HEK293 (cell line): ENCODE results near the gene DDX56.

Experiments
- HOXA7 ChIP-seq: sonication (generic); formaldehyde crosslinking; IDR thresholded peaks from 2 replicates; pipeline ENCODE4 v1.8.1; 2022; ENCODE audit warnings: missing genetic modification reagents, borderline replicate concordance
- HOXC10 ChIP-seq: sonication (generic); formaldehyde crosslinking; IDR thresholded peaks from 2 replicates; pipeline ENCODE4 v1.8.1; 2023; ENCODE audit warnings: mild to moderate bottlenecking, missing genetic modification reagents
- RBAK ChIP-seq: fragments of 450-650 bp; formaldehyde crosslinking; IDR thresholded peaks from 2 replicates; pipeline ENCODE4 v1.5.1; 2016; ENCODE audit warnings: missing biosample characterization, missing genetic modification characterization
- ZEB2 ChIP-seq: fragments of 450-650 bp; formaldehyde crosslinking; IDR thresholded peaks from 2 replicates; pipeline ENCODE4 v1.5.1; 2016; ENCODE audit warnings: missing biosample characterization, missing genetic modification characterization
- ZIC2 ChIP-seq: fragments of 450-650 bp; formaldehyde crosslinking; IDR thresholded peaks from 2 replicates; pipeline ENCODE4 v1.5.1; 2016; ENCODE audit warnings: missing biosample characterization, missing genetic modification characterization
- ZNF112 ChIP-seq: fragments of 450-650 bp; formaldehyde crosslinking; IDR thresholded peaks from 2 replicates; pipeline ENCODE4 v1.5.0; 2017; ENCODE audit warnings: missing biosample characterization, missing genetic modification characterization
- ZNF132 ChIP-seq: fragments of 450-650 bp; formaldehyde crosslinking; IDR thresholded peaks from 2 replicates; pipeline ENCODE4 v1.5.1; 2017; ENCODE audit warnings: missing biosample characterization, missing genetic modification characterization, borderline replicate concordance
- ZNF133 ChIP-seq: fragments of 450-650 bp; formaldehyde crosslinking; IDR thresholded peaks from 2 replicates; pipeline ENCODE4 v1.5.1; 2016; ENCODE audit warnings: missing biosample characterization, missing genetic modification characterization
- ZNF248 ChIP-seq: fragments of 450-650 bp; formaldehyde crosslinking; IDR thresholded peaks from 2 replicates; pipeline ENCODE4 v1.5.1; 2017; ENCODE audit warnings: missing biosample characterization, missing genetic modification characterization
- ZNF292 ChIP-seq: fragments of 450-650 bp; formaldehyde crosslinking; IDR thresholded peaks from 2 replicates; pipeline ENCODE4 v1.5.1; 2016; ENCODE audit warnings: low read depth, missing biosample characterization, missing genetic modification characterization, borderline replicate concordance
- ZNF335 ChIP-seq: fragments of 450-650 bp; formaldehyde crosslinking; conservative IDR thresholded peaks from 2 replicates; pipeline ENCODE4 v1.5.1; 2016; ENCODE audit warnings: missing biosample characterization, missing genetic modification characterization
- ZNF394 ChIP-seq: fragments of 450-650 bp; formaldehyde crosslinking; IDR thresholded peaks from 2 replicates; pipeline ENCODE4 v1.5.1; 2016; ENCODE audit warnings: missing biosample characterization, missing genetic modification characterization, mild to moderate bottlenecking, moderate library complexity, borderline replicate concordance
- ZNF529 ChIP-seq: fragments of 450-650 bp; formaldehyde crosslinking; IDR thresholded peaks from 2 replicates; pipeline ENCODE4 v1.5.1; 2017; ENCODE audit warnings: missing genetic modification characterization, missing biosample characterization; ENCODE audit not compliant: insufficient replicate concordance
- ZNF561 ChIP-seq: fragments of 450-650 bp; IDR thresholded peaks from 2 replicates; pipeline ENCODE4 v1.5.1; 2018; ENCODE audit warnings: missing biosample characterization, missing genetic modification characterization, borderline replicate concordance
- ZNF610 ChIP-seq: fragments of 450-650 bp; formaldehyde crosslinking; IDR thresholded peaks from 2 replicates; pipeline ENCODE4 v1.5.1; 2016; ENCODE audit warnings: missing biosample characterization, missing genetic modification characterization, borderline replicate concordance
- ZNF623 ChIP-seq: fragments of 450-650 bp; formaldehyde crosslinking; IDR thresholded peaks from 2 replicates; pipeline ENCODE4 v1.5.1; 2016; ENCODE audit warnings: missing biosample characterization, missing genetic modification characterization
- ZNF658 ChIP-seq: fragments of 450-650 bp; formaldehyde crosslinking; IDR thresholded peaks from 2 replicates; pipeline ENCODE4; 2016; ENCODE audit warnings: missing biosample characterization, missing genetic modification characterization
- ZNF660 ChIP-seq: fragments of 450-650 bp; IDR thresholded peaks from 2 replicates; pipeline ENCODE4 v1.5.1; 2018; ENCODE audit warnings: missing biosample characterization, mild to moderate bottlenecking, missing genetic modification characterization
- ZNF785 ChIP-seq: fragments of 450-650 bp; formaldehyde crosslinking; IDR thresholded peaks from 2 replicates; pipeline ENCODE4 v1.5.1; 2016; ENCODE audit warnings: missing biosample characterization, missing genetic modification characterization
- ZNF792 ChIP-seq: fragments of 450-650 bp; formaldehyde crosslinking; IDR thresholded peaks from 2 replicates; pipeline ENCODE4 v1.5.1; 2016; ENCODE audit warnings: missing biosample characterization, missing genetic modification characterization
- TF ChIP-seq, protein P1 (sequence below): fragments of 450-650 bp; formaldehyde crosslinking; IDR thresholded peaks from 2 replicates; pipeline ENCODE4 v1.5.1; 2016; ENCODE audit warnings: missing biosample characterization, missing genetic modification characterization
- TF ChIP-seq, protein P2 (sequence below): fragments of 450-650 bp; formaldehyde crosslinking; IDR thresholded peaks from 2 replicates; pipeline ENCODE4 v1.5.1; 2016; ENCODE audit warnings: missing biosample characterization, missing genetic modification characterization, borderline replicate concordance
- TF ChIP-seq, protein P3 (sequence below): fragments of 450-650 bp; formaldehyde crosslinking; IDR thresholded peaks from 2 replicates; pipeline ENCODE4 v1.5.1; 2016; ENCODE audit warnings: missing biosample characterization, missing genetic modification characterization
- TF ChIP-seq, protein P4 (sequence below): fragments of 450-650 bp; formaldehyde crosslinking; IDR thresholded peaks from 2 replicates; pipeline ENCODE4 v1.5.1; 2016; ENCODE audit warnings: missing biosample characterization, missing genetic modification characterization
- TF ChIP-seq, protein P5 (sequence below): fragments of 450-650 bp; formaldehyde crosslinking; IDR thresholded peaks from 2 replicates; pipeline ENCODE4 v1.5.1; 2016; ENCODE audit warnings: missing biosample characterization, missing genetic modification characterization
- TF ChIP-seq, protein P6 (sequence below): fragments of 450-650 bp; formaldehyde crosslinking; IDR thresholded peaks from 2 replicates; pipeline ENCODE4 v1.5.1; 2016; ENCODE audit warnings: missing biosample characterization, missing genetic modification characterization
- TF ChIP-seq, protein P7 (sequence below): fragments of 450-650 bp; formaldehyde crosslinking; IDR thresholded peaks from 2 replicates; pipeline ENCODE4 v1.5.1; 2017; ENCODE audit warnings: missing biosample characterization, missing genetic modification characterization

DDX56 gene

DNA sequence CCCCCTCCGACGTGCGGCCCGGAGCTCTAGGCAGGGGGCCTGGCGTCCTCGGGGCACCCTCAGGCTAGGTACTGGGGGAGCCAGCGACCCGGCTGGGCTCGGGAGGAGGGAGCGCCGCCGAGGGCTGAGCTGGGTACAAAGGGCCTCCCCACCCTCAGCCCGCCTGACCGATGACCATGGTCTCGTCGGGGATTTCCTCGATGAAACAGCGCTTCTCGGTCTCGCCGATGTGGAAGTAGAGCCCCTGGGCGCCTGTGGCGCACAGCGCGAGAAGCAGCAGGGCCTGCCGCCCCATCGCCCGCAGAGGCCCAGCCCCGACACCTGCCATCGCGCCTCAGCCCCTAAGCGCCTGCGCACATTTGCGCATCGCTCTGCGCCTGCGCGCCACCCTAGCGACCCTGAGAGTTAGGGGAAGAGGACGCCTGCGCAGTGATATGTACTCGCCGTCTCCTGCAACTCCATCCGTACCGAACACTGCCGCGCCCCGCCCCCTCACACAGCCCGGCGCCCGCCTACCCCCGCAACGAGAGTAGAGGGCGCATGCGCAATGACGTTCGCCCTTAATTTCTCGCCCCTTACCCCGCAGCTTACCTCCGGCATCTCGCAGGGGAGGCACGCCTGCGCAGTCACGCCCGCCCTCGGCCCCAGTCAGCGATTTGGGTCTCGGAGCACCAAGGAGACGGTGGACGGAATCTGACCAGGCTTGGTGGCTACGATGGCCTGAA is 8.3 kb upstream of the DDX56 start, which contains the start of gene TMED4 (continued):
- TF ChIP-seq, protein P1, sequence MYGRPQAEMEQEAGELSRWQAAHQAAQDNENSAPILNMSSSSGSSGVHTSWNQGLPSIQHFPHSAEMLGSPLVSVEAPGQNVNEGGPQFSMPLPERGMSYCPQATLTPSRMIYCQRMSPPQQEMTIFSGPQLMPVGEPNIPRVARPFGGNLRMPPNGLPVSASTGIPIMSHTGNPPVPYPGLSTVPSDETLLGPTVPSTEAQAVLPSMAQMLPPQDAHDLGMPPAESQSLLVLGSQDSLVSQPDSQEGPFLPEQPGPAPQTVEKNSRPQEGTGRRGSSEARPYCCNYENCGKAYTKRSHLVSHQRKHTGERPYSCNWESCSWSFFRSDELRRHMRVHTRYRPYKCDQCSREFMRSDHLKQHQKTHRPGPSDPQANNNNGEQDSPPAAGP: peak; percentile 58; the same call in 1 of the 2 replicates
- TF ChIP-seq ZNF792 (tag by site-specific recombination): no peak; the same call in 1 of the 2 replicates
- TF ChIP-seq ZNF660 (tag by site-specific recombination): peak; percentile 55; the same call in 1 of the 2 replicates
- peak; percentile 23; the same call in 1 of the 2 replicates for TF ChIP-seq ZNF561
- peak; percentile 98 for TF ChIP-seq ZIC2 (tag by site-specific recombination)
- no peak for TF ChIP-seq HOXC10
- TF ChIP-seq ZNF529 (tag by site-specific recombination): no peak
- 0 out of 2 replicates have a peak, but pooled peaks have one; percentile 58 for TF ChIP-seq ZNF610 (tag by site-specific recombination)
- no peak for TF ChIP-seq HOXA7 (CRISPR knock-in tag)
- TF ChIP-seq ZNF623 (tag by site-specific recombination): no peak; the same call in 1 of the 2 replicates
- TF ChIP-seq, protein P2, sequence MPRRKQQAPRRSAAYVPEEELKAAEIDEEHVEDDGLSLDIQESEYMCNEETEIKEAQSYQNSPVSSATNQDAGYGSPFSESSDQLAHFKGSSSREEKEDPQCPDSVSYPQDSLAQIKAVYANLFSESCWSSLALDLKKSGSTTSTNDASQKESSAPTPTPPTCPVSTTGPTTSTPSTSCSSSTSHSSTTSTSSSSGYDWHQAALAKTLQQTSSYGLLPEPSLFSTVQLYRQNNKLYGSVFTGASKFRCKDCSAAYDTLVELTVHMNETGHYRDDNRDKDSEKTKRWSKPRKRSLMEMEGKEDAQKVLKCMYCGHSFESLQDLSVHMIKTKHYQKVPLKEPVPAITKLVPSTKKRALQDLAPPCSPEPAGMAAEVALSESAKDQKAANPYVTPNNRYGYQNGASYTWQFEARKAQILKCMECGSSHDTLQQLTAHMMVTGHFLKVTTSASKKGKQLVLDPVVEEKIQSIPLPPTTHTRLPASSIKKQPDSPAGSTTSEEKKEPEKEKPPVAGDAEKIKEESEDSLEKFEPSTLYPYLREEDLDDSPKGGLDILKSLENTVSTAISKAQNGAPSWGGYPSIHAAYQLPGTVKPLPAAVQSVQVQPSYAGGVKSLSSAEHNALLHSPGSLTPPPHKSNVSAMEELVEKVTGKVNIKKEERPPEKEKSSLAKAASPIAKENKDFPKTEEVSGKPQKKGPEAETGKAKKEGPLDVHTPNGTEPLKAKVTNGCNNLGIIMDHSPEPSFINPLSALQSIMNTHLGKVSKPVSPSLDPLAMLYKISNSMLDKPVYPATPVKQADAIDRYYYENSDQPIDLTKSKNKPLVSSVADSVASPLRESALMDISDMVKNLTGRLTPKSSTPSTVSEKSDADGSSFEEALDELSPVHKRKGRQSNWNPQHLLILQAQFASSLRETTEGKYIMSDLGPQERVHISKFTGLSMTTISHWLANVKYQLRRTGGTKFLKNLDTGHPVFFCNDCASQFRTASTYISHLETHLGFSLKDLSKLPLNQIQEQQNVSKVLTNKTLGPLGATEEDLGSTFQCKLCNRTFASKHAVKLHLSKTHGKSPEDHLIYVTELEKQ (tag by site-specific recombination): no peak
- TF ChIP-seq, protein P3, sequence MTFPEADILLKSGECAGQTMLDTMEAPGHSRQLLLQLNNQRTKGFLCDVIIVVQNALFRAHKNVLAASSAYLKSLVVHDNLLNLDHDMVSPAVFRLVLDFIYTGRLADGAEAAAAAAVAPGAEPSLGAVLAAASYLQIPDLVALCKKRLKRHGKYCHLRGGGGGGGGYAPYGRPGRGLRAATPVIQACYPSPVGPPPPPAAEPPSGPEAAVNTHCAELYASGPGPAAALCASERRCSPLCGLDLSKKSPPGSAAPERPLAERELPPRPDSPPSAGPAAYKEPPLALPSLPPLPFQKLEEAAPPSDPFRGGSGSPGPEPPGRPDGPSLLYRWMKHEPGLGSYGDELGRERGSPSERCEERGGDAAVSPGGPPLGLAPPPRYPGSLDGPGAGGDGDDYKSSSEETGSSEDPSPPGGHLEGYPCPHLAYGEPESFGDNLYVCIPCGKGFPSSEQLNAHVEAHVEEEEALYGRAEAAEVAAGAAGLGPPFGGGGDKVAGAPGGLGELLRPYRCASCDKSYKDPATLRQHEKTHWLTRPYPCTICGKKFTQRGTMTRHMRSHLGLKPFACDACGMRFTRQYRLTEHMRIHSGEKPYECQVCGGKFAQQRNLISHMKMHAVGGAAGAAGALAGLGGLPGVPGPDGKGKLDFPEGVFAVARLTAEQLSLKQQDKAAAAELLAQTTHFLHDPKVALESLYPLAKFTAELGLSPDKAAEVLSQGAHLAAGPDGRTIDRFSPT: 0 out of 2 replicates have a peak, but pooled peaks have one; percentile 26
- TF ChIP-seq, protein P4, sequence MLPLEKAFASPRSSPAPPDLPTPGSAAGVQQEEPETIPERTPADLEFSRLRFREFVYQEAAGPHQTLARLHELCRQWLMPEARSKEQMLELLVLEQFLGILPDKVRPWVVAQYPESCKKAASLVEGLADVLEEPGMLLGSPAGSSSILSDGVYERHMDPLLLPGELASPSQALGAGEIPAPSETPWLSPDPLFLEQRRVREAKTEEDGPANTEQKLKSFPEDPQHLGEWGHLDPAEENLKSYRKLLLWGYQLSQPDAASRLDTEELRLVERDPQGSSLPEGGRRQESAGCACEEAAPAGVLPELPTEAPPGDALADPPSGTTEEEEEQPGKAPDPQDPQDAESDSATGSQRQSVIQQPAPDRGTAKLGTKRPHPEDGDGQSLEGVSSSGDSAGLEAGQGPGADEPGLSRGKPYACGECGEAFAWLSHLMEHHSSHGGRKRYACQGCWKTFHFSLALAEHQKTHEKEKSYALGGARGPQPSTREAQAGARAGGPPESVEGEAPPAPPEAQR (tag by site-specific recombination): no peak
- TF ChIP-seq ZNF132 (tag by site-specific recombination): no peak
- no peak for TF ChIP-seq RBAK (tag by site-specific recombination)
- TF ChIP-seq ZNF394 (tag by site-specific recombination): peak; percentile 41; the same call in 1 of the 2 replicates
- TF ChIP-seq, protein P5, sequence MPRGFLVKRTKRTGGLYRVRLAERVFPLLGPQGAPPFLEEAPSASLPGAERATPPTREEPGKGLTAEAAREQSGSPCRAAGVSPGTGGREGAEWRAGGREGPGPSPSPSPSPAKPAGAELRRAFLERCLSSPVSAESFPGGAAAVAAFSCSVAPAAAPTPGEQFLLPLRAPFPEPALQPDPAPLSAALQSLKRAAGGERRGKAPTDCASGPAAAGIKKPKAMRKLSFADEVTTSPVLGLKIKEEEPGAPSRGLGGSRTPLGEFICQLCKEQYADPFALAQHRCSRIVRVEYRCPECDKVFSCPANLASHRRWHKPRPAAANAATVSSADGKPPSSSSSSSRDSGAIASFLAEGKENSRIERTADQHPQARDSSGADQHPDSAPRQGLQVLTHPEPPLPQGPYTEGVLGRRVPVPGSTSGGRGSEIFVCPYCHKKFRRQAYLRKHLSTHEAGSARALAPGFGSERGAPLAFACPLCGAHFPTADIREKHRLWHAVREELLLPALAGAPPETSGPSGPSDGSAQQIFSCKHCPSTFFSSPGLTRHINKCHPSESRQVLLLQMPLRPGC (tag by site-specific recombination): no peak; the same call in 1 of the 2 replicates
- peak; percentile 87 for TF ChIP-seq ZNF335 (tag by site-specific recombination)
- no peak for TF ChIP-seq ZNF248 (tag by site-specific recombination)
- TF ChIP-seq ZNF133 (tag by site-specific recombination): no peak
- TF ChIP-seq, protein P6, sequence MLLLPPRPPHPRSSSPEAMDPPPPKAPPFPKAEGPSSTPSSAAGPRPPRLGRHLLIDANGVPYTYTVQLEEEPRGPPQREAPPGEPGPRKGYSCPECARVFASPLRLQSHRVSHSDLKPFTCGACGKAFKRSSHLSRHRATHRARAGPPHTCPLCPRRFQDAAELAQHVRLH (tag by site-specific recombination): peak; percentile 51
- TF ChIP-seq ZNF658 (tag by site-specific recombination): no peak
- no peak for TF ChIP-seq ZNF112 (tag by site-specific recombination)
- TF ChIP-seq, protein P7, sequence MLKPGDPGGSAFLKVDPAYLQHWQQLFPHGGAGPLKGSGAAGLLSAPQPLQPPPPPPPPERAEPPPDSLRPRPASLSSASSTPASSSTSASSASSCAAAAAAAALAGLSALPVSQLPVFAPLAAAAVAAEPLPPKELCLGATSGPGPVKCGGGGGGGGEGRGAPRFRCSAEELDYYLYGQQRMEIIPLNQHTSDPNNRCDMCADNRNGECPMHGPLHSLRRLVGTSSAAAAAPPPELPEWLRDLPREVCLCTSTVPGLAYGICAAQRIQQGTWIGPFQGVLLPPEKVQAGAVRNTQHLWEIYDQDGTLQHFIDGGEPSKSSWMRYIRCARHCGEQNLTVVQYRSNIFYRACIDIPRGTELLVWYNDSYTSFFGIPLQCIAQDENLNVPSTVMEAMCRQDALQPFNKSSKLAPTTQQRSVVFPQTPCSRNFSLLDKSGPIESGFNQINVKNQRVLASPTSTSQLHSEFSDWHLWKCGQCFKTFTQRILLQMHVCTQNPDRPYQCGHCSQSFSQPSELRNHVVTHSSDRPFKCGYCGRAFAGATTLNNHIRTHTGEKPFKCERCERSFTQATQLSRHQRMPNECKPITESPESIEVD (tag by site-specific recombination): no peak
- TF ChIP-seq ZNF292: no peak
- no peak for TF ChIP-seq ZNF785 (tag by site-specific recombination)
- TF ChIP-seq ZEB2: 0 out of 2 replicates have a peak, but pooled peaks have one; percentile 42
